ENCODE results near the gene LHCGR. TPM values are rescaled to one million over a fixed set of nuclear protein-coding genes. Genes with fewer than 3 reads are reported as not detected.

The LHCGR gene
- total and polyA plus RNA-seq, 2 of the 13 experiments (the other 11 are each of a cell fraction or from before 2014, with no cell fraction given): not detected

GRCh38 chr2:48693066-48693465 lies 62.5 kb downstream of the LHCGR start (continued):
- TF ChIP-seq SNAPC4 (CRISPR knock-in tag; IDR thresholded peaks at IDR 0.05): no peak
- no peak for TF ChIP-seq ZNF772 (CRISPR knock-in tag; IDR thresholded peaks at IDR 0.05)
- TF ChIP-seq NFE2L1 (CRISPR knock-in tag; IDR thresholded peaks at IDR 0.05; ENCODE audit: borderline replicate concordance): no peak
- TF ChIP-seq HNF1B (CRISPR knock-in tag; IDR thresholded peaks at IDR 0.05): no peak
- no peak for TF ChIP-seq ZNF670 (CRISPR knock-in tag; IDR thresholded peaks at IDR 0.05; ENCODE audit: borderline replicate concordance)
- no peak for TF ChIP-seq KLF16 (CRISPR knock-in tag; IDR thresholded peaks at IDR 0.05)

All from HepG2 (cell line).